Spinal cord (tissue), 10 donors: ENCODE measurements around the gene M1AP. TPM values are rescaled to one million over a fixed set of nuclear protein-coding genes. Genes with fewer than 3 reads are reported as not detected.

Experiments used
- DNase-seq, 6 donors: peaks; one replicate each; pipeline versions ENCODE4 v3.0.0 to v3.0.0-alpha.2; 2013 to 2015; ENCODE audit warnings: low spot score in 6 of 6, low read depth in 4 of 6
- H3K27ac ChIP-seq: one replicate; pipeline ENCODE4 v1.5.1; 2013; ENCODE audit warnings: low read depth, low read length, control low read depth
- H3K27me3 ChIP-seq: one replicate; pipeline ENCODE4 v1.6.1; 2013; ENCODE audit warnings: low read length; ENCODE audit not compliant: control insufficient read depth, insufficient read depth
- H3K36me3 ChIP-seq: one replicate; pipeline ENCODE4 v1.6.1; 2013; ENCODE audit warnings: low read length; ENCODE audit not compliant: control insufficient read depth, insufficient read depth
- H3K4me1 ChIP-seq: one replicate; pipeline ENCODE4 v1.6.1; 2013; ENCODE audit warnings: low read length; ENCODE audit not compliant: control insufficient read depth, insufficient read depth
- H3K4me3 ChIP-seq: one replicate; pipeline ENCODE4 v1.5.1; 2013; ENCODE audit warnings: low read depth, low read length, control low read depth
- H3K9me3 ChIP-seq: one replicate; pipeline ENCODE4 v1.6.1; 2013; ENCODE audit warnings: low read length; ENCODE audit not compliant: control insufficient read depth, insufficient read depth
- WGBS: methylation state at CpG from one replicate; pipeline ENCODE4 v1.1.5; 2013; ENCODE audit warnings: missing lambda C conversion rate; ENCODE audit not compliant: insufficient coverage; 5-methylcytosine and 5-hydroxymethylcytosine counted together
- long read RNA-seq, 4 donors: transcript quantifications; one replicate each; lab custom pipeline, GENCODE V29; 2026
- polyA plus RNA-seq, 2 donors: library from polyadenylated mRNA; unstranded; fragments of 120-200 nt; gene quantifications; one replicate each; pipeline ENCODE4 v1.2.1, GENCODE V29; 2013; ENCODE audit not compliant: insufficient read length in 2 of 2
- total RNA-seq, 2 donors: library from RNA; depleted of rRNA in 1 of 2; stranded (reverse); fragments of 120-200 nt in 1 of 2; fragments of >200 nt in 1 of 2; gene quantifications; one replicate each; pipeline versions ENCODE4 v1.2.3 to v1.2.4, GENCODE V29; 2013 to 2014
- donor health status: healthy.

Gene M1AP, protein sequence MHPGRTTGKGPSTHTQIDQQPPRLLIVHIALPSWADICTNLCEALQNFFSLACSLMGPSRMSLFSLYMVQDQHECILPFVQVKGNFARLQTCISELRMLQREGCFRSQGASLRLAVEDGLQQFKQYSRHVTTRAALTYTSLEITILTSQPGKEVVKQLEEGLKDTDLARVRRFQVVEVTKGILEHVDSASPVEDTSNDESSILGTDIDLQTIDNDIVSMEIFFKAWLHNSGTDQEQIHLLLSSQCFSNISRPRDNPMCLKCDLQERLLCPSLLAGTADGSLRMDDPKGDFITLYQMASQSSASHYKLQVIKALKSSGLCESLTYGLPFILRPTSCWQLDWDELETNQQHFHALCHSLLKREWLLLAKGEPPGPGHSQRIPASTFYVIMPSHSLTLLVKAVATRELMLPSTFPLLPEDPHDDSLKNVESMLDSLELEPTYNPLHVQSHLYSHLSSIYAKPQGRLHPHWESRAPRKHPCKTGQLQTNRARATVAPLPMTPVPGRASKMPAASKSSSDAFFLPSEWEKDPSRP
- total RNA-seq (under 1 TPM; 0.33 to 0.69 TPM), polyA plus RNA-seq (1 to 10 TPM; 1.1 to 1.3 TPM)
- long read RNA-seq, donor 1: 0 reads
- long read RNA-seq, donor 2: 0 reads
- long read RNA-seq, donor 3: 0 reads
- long read RNA-seq, donor 4: 0 reads

DNA sequence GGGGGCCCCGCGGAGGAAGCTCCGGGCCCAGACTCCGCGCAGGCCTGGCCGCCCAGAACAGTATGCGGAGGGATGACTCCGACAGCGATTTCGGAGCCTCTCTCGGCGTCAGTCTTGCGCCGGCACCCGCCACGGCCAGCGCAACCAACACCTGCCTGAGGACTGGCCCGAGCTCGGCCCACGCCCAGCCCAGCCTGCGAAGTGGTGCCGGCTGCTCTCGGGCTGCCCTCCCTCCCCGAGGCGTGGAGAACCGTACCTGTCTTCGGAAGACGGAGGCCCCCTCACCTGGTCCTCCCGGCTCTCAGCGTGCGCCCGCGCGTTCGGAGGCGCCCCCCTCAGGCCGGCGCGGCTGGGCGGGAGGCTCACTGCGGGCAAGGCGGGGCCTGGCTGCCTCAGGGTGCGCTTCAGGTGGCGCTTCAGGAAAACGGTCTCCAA lies at the start of gene M1AP:
Gene M1AP (minus strand): TSS at position 322 of the 435 bp plus-strand sequence. CDS start 8,055 bp downstream, outside the sequence.
- 17% methylated on average over 40 of the region's 45 CpGs for WGBS
- peaks cover 3% of the 10 kb centered on the region for H3K4me1 ChIP-seq
- no peak within 1 kb of the TSS for H3K27ac ChIP-seq
- peaks cover 19% of the 10 kb centered on the region for H3K27me3 ChIP-seq
- H3K9me3 ChIP-seq: no peaks in the 10 kb centered on the region
- no peak within 1 kb of the TSS for H3K4me3 ChIP-seq
- no peak for DNase-seq
- H3K36me3 ChIP-seq: no peaks in the 10 kb centered on the region

DNA sequence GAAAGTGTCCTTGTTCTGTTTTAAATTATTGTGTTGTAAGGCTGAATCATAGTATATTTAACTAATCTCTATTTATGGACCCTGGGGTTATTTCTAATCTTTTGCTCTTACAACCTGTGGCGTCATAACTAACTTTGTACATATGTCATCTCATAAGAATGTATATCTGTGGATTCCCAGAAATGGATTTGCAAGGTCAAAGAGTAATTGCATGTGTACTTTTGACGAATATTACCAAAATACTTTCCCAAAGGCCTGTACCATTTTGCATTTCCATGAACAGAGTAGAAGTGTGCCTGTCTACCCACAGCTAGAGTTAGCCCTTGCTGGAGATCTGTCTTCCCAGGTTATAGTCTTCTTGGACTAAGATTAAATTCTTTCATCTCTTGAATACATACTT lies 48.7 kb upstream of the M1AP start:
- WGBS: no CpG with 5 or more reads among the region's 2 CpGs
- DNase-seq: no peak
- H3K36me3 ChIP-seq: no peaks in the 10 kb centered on the region
- no peaks in the 10 kb centered on the region for H3K4me1 ChIP-seq
- no peak overlapping the region for H3K27ac ChIP-seq
- H3K27me3 ChIP-seq: no peaks in the 10 kb centered on the region
- H3K4me3 ChIP-seq: no peak overlapping the region
- H3K9me3 ChIP-seq: no peaks in the 10 kb centered on the region

DNA sequence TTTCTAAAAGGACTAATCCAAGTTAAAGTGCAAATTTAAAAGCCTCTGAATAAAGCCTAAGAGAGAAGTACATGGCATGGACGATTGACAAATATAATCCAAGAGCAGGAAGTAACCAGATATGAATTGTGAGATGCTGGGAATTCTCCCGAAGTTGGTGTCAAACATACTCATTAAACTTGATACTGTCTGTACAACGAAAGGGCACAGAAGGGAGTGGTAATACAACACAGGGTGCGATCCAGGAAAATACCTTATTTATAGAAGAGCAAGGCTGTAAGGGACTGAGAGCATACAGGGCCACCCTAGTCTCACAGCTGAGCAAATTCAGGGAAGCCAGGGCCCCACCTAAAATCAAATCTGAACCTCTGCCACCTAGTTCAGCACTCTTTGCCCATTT lies 47.5 kb upstream of the M1AP start:
- Histone ChIP-seq H3K27ac (no peak overlapping the region), H3K4me3 (no peak overlapping the region), H3K36me3 (no peaks in the 10 kb centered on the region), H3K27me3 (no peaks in the 10 kb centered on the region), H3K9me3 (no peaks in the 10 kb centered on the region), H3K4me1 (no peaks in the 10 kb centered on the region)
- no peak for DNase-seq
- 73% methylated on average over 2 of the region's 4 CpGs for WGBS

DNA sequence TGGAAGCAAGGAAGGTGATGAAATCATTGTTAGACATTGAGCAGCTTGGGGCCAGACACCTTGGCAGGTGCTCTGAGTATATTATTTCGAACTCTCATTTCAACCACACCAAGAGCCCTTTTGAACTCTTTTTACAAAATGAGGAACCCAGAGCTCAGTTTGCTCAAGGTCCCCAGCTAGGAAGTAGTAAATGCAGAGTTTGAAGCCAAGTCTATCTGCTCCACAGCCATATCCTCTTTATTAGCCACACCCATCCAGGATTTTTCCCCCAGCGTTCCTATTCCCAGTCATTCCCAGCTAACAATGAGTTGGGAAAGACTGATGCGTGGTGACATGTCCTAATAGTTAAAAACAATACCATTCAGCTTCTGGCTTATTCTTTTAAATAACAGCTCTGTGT lies 46.2 kb upstream of the M1AP start:
- no CpG with 5 or more reads among the region's 3 CpGs for whole genome bisulfite sequencing

DNA sequence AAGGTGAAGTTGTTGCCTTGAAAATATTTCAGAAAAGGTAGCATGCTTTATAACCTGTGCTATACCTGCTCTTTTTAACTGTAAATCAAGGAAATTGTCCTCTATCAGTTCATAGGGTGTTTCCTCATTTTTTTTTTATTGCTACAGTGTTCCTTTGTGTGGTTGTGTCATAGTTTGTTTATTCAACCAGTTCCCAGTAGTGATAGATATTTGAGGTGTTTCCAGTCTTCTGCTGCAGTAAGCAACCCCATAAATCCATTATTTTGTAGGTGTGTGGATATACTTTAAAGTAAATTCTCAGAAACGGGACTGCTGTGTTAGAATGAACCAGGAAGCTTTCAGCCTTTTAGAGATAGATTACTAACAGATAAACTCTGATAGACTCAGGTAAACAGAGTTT lies 45.5 kb upstream of the M1AP start:
- Histone ChIP-seq H3K36me3 (no peaks in the 10 kb centered on the region), H3K27me3 (no peaks in the 10 kb centered on the region), H3K9me3 (no peaks in the 10 kb centered on the region), H3K27ac (no peak overlapping the region), H3K4me1 (no peaks in the 10 kb centered on the region), H3K4me3 (no peak overlapping the region)
- no CpG with 5 or more reads among the region's 1 CpG for WGBS
- no peak for DNase-seq

More for the DNA sequence above, 46.2 kb upstream of the M1AP start:
- Histone ChIP-seq H3K36me3 (no peaks in the 10 kb centered on the region), H3K4me3 (no peak overlapping the region), H3K27ac (no peak overlapping the region), H3K4me1 (no peaks in the 10 kb centered on the region), H3K27me3 (no peaks in the 10 kb centered on the region), H3K9me3 (no peaks in the 10 kb centered on the region)
- DNase-seq: no peak

DNA sequence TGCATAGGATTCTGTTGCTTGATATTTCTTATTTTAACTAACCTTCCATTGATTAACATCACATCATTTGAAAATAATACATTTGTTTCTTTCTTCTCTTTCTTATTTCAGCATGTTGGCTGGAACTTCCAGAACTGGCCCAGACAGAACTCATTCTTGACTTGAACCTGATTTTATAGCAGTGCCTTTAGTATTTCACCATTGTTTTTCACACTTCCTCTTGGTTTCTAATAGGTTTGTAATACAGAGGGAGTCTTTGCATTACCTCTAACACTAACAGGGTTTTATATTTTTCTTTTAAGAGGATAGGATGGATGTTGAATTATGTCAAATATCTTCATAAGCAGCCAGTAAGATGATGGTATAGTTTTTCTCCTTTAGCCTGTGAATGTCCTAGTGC lies 45.1 kb upstream of the M1AP start:
- H3K4me3 ChIP-seq: no peak overlapping the region
- no peaks in the 10 kb centered on the region for H3K9me3 ChIP-seq
- H3K27ac ChIP-seq: no peak overlapping the region
- H3K27me3 ChIP-seq: no peaks in the 10 kb centered on the region
- H3K36me3 ChIP-seq: no peaks in the 10 kb centered on the region
- no peak for DNase-seq
- H3K4me1 ChIP-seq: no peaks in the 10 kb centered on the region

DNA sequence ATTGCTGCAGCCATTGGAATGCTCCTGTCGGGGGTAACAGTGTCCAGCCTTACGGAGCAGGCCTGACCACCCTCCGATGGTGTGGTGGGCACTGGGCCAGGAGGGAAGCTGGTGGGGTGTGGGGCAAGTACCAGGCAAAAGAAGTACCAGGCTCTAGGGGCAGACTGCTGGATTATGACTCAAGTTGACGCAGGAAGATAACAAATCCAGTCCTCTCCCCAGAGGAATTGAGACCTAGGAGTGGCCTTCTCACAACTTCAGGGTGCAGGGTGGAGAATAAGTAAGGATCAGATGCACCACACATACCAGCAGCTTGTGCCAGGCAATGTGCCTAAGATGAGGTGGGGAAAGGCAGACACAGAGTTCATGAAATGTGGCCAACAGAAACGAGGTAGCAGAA lies 43.8 kb upstream of the M1AP start:
- no peaks in the 10 kb centered on the region for H3K27me3 ChIP-seq
- WGBS: 84% methylated on average over 4 of the region's 5 CpGs
- H3K36me3 ChIP-seq: no peaks in the 10 kb centered on the region
- H3K4me1 ChIP-seq: no peaks in the 10 kb centered on the region
- no peak overlapping the region for H3K27ac ChIP-seq
- H3K4me3 ChIP-seq: no peak overlapping the region
- DNase-seq: no peak
- H3K9me3 ChIP-seq: no peaks in the 10 kb centered on the region

DNA sequence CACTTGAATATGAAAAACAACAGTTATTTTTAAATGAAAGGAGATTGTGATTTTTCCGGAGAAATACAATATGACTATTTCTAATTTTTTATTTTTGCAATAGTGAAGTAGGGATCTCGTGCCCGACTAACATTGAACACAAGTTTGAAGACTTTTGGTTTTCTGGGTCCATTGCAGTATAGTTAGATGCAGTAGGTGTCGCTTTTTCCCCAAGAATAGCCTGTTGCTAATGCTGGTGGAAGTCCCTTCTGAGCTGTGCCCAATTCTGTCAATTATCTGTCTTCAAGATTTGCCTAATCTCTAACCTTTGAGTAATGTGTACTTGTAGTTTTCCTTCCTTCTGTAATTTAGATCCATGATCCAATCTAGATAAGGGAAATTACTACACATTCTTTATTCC lies 42.4 kb upstream of the M1AP start:
- Histone ChIP-seq H3K36me3 (no peaks in the 10 kb centered on the region), H3K4me1 (no peaks in the 10 kb centered on the region), H3K9me3 (no peaks in the 10 kb centered on the region), H3K4me3 (no peak overlapping the region), H3K27me3 (no peaks in the 10 kb centered on the region), H3K27ac (no peak overlapping the region)
- 0% methylated on average over 3 of the region's 4 CpGs for WGBS
- DNase-seq: peak; percentile 29 to 92 (median 46)

DNA sequence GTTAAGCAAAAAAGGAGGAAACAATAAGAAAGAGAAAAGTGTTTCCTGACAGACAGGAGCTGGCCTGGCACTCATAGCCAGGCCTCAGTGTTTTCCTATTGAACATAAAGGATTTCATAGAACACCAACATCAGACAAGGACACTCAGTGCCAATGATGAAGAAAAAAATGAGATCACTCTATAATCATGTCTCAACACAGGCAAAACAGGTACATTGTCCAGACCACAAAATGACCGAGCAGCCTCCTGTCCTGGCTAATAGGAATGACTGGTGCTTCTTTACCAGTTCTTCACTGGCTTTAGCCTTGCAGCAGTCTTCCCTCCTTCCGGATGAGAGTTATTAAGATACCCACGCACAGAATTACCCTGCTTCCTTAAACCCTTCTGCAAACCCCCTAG lies 41.5 kb upstream of the M1AP start:
- no peak for DNase-seq
- Histone ChIP-seq H3K4me1 (no peaks in the 10 kb centered on the region), H3K4me3 (no peak overlapping the region), H3K36me3 (no peaks in the 10 kb centered on the region), H3K9me3 (no peaks in the 10 kb centered on the region), H3K27me3 (no peaks in the 10 kb centered on the region), H3K27ac (no peak overlapping the region)
- 76% methylated on average over 3 of the region's 3 CpGs for WGBS

DNA sequence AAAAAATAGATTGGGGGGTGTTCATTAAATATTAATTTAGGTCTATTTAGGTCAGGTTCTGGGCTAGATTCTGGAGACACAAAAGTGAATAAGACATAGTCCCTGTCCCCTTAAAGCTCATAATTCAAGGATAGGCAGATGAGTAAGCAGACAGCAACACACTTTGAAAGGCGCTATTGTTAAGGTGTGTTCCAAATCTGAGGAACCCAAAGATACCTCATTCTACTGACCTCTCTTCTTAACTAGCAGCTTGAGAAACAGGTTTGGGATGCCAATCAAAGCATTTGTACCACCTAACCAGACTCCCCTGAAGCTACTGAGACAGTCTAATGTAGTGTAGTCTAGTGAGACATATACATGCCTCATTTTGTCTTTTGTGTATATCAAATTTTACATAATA lies 40.8 kb upstream of the M1AP start:
- no peak for DNase-seq
- no peak overlapping the region for H3K27ac ChIP-seq
- no CpG with 5 or more reads among the region's 1 CpG for WGBS
- H3K4me3 ChIP-seq: no peak overlapping the region
- H3K27me3 ChIP-seq: no peaks in the 10 kb centered on the region
- H3K4me1 ChIP-seq: no peaks in the 10 kb centered on the region
- H3K36me3 ChIP-seq: no peaks in the 10 kb centered on the region
- H3K9me3 ChIP-seq: no peaks in the 10 kb centered on the region
